ENCODE data around the gene CNBP. TPM values are rescaled to one million over a fixed set of nuclear protein-coding genes. Genes with fewer than 3 reads are reported as not detected.
A peak's percentile ranks its signal among the peaks of the same experiment; 100 is the strongest.

Gene CNBP
- total RNA-seq, 1 experiment from 2014 or later: 331 TPM

DNA sequence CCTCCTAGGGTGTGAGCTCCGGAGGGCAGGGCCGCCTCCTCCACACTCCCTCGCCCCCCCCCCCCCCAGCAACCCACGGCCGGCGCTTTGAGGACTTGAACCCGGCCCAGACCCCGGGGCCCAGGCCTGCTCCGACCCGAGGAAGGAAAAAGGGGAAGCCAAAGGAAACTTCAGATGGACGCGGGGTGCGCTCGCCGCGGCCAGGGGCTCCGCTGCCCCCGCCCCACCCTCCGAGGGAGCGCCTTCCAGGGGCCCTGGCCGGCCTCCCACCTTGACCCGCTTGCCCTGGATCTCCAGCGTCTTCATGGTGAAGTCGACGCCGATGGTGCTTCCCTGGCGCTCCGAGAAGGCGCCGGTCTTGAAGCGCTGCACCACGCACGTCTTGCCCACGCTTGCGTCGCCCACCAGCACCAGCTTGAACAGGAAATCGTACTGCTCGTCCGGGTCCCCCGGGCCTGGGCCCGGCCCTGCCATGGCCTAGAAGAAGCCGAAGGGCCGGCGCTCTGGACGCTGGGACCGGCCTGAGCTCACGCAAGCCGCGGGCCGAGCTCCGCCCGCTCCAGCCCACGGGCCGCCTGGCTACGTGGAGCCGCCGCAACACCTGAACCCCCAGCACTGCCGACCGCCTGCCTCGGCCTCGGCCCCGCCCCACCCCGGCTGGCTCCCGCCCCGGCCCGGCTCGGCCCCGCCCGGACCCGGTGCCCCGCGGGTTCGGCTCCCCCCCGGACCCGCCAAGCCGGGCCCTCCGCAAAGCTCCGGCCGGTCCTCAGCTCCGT, 62.5 kb downstream of the CNBP start:
- BruUV-seq (replicated peaks): TSS peak; percentile 96
- CTCF ChIA-PET: interaction anchor here (0.6 to 4.0 kb wide), 12 partner anchors 15 to 243 kb away, joined by 3 to 30 read pairs (median 6); no protein-coding TSS in a partner anchor

DNA sequence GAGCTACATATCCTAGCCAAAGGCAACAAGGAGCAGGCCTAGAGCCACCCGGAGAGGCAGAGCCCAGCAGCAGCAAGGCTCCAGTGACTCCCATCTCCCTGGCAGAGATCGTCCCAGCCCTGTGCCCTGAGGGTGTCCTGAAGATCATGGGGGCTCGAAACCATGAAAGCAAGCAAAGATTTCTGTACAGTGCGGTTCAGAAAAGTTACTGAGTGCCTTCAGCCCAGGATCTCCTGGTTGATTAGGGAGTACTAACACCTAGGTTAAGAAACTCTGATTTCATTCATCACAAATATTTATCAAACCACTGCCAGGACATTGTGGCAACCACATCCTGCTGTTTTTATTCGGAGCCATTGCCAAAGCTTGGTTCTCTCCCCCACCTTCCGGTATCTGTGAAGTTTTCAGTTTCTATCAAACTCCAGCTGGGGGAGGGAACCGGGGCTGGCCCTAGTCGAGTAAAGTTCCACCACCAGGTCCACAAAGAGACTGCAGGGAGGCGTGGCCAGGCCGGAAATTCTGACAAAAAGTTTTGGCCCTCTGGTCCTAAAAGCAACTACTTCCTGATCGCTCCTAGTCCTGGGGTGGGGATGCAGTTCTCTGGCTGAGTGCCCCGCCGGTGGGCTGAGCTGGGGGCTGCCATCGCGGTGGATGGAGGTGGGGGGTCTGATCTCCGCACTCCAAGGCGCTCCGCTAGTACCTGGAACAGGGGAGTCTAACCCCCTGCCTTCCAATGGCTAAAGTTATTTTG, 63.3 kb downstream of the CNBP start:
- intact Hi-C loops (cut with micrococcal nuclease; ENCODE audit: unreplicated experiment): loop anchor here (1.0 to 5.0 kb wide), 2 partner anchors 68 to 129 kb away; partner anchors contain the start of gene COPG1
- TF ChIP-seq, protein P1, sequence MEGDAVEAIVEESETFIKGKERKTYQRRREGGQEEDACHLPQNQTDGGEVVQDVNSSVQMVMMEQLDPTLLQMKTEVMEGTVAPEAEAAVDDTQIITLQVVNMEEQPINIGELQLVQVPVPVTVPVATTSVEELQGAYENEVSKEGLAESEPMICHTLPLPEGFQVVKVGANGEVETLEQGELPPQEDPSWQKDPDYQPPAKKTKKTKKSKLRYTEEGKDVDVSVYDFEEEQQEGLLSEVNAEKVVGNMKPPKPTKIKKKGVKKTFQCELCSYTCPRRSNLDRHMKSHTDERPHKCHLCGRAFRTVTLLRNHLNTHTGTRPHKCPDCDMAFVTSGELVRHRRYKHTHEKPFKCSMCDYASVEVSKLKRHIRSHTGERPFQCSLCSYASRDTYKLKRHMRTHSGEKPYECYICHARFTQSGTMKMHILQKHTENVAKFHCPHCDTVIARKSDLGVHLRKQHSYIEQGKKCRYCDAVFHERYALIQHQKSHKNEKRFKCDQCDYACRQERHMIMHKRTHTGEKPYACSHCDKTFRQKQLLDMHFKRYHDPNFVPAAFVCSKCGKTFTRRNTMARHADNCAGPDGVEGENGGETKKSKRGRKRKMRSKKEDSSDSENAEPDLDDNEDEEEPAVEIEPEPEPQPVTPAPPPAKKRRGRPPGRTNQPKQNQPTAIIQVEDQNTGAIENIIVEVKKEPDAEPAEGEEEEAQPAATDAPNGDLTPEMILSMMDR (IDR thresholded peaks at IDR 0.05; ENCODE audit: unreplicated experiment): no peak
- peak overlapping the region; percentile 69 for H3K4me3 Mint-ChIP-seq (ENCODE audit: low read depth, unreplicated experiment)
- CTCF ChIA-PET: interaction anchor here (0.6 to 4.0 kb wide), 11 partner anchors 14 to 242 kb away, joined by 3 to 30 read pairs (median 6); no protein-coding TSS in a partner anchor
- peaks cover 55% of the 10 kb centered on the region for H3K4me1 Mint-ChIP-seq (ENCODE audit: low read depth, unreplicated experiment)
- peak; percentile 94 for DNase-seq
- no peaks in the 10 kb centered on the region for H3K27me3 Mint-ChIP-seq (ENCODE audit: unreplicated experiment)
- BruUV-seq (replicated peaks): TSS peak; percentile 26
- peaks cover 33% of the 10 kb centered on the region for H3K36me3 Mint-ChIP-seq (ENCODE audit: insufficient read depth, unreplicated experiment)
- H3K9me3 Mint-ChIP-seq (ENCODE audit: low read depth, unreplicated experiment): no peaks in the 10 kb centered on the region
- H3K27ac Mint-ChIP-seq (ENCODE audit: unreplicated experiment): peak overlapping the region; percentile 27

More for the DNA sequence above, 62.5 kb downstream of the CNBP start:
- H3K4me1 Mint-ChIP-seq (ENCODE audit: low read depth, unreplicated experiment): peaks cover 54% of the 10 kb centered on the region
- no peaks in the 10 kb centered on the region for H3K27me3 Mint-ChIP-seq (ENCODE audit: unreplicated experiment)
- H3K9me3 Mint-ChIP-seq (ENCODE audit: low read depth, unreplicated experiment): no peaks in the 10 kb centered on the region
- TF ChIP-seq, protein P1 (IDR thresholded peaks at IDR 0.05; ENCODE audit: unreplicated experiment): no peak
- H3K27ac Mint-ChIP-seq (ENCODE audit: unreplicated experiment): peak overlapping the region; percentile 51
- peak overlapping the region; percentile 69 for H3K4me3 Mint-ChIP-seq (ENCODE audit: low read depth, unreplicated experiment)
- no peak for DNase-seq
- intact Hi-C loops (cut with micrococcal nuclease; ENCODE audit: unreplicated experiment): loop anchor here (5.0 kb wide), 1 partner anchor 69 kb away; no protein-coding TSS in a partner anchor
- H3K36me3 Mint-ChIP-seq (ENCODE audit: insufficient read depth, unreplicated experiment): peaks cover 38% of the 10 kb centered on the region

DNA sequence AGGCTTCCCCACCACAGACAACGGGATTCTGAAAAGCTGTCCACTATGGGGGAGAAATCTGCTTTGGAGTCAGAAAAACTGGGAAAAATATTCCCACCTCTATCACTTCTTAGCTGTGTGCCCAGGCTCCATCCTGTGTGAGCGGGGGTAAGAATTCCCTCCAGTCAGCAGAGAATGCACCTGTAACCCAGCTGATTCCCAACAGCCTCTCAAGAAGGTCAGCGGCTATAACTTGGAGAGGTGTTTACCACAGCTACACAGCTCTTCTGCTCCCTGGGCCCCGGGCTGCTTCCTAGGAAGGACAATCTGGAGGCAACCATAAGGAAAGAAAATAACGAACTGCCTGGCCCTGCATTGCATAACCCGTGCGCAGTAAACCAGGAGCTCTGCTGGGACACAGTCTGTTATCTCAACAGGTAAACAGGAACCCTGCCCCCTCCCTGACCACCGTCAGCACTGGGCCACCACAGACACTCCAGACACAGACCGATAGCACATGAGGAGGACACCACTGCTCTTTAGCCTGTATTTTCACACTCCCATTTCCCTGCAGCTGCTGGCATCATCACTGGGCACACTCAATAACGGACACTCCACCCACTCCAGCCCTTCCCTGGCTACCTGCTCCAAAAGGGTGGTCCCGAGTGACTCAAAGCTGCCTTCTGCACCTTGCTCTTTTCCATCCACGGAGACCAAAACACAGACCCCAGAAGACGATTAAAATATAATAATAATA, 64.2 kb downstream of the CNBP start:
- H3K27ac Mint-ChIP-seq (ENCODE audit: unreplicated experiment): peak overlapping the region; percentile 27
- H3K4me1 Mint-ChIP-seq (ENCODE audit: low read depth, unreplicated experiment): peaks cover 55% of the 10 kb centered on the region

More for the DNA sequence above, 64.2 kb downstream of the CNBP start:
- Mint-ChIP-seq H3K4me3 (ENCODE audit: low read depth, unreplicated experiment) (peak overlapping the region; percentile 69), H3K36me3 (ENCODE audit: insufficient read depth, unreplicated experiment) (peaks cover 32% of the 10 kb centered on the region), H3K9me3 (ENCODE audit: low read depth, unreplicated experiment) (no peaks in the 10 kb centered on the region), H3K27me3 (ENCODE audit: unreplicated experiment) (no peaks in the 10 kb centered on the region)
- intact Hi-C loops (cut with micrococcal nuclease; ENCODE audit: unreplicated experiment): loop anchor here (1.0 to 5.0 kb wide), 2 partner anchors 67 to 130 kb away; partner anchors contain the start of gene COPG1
- CTCF ChIA-PET: interaction anchor here (0.5 to 3.3 kb wide), 8 partner anchors 19 to 1544 kb away, joined by 3 to 19 read pairs (median 5); no protein-coding TSS in a partner anchor
- peak; percentile 52 for DNase-seq
- TF ChIP-seq, protein P1 (IDR thresholded peaks at IDR 0.05; ENCODE audit: unreplicated experiment): no peak
- no TSS peak for BruUV-seq (replicated peaks)
